Trophoblast cell (in vitro differentiated cells and primary cell): ENCODE data around the gene OR2AG2.

Experiments
- DNase-seq, 2 donors: peaks; one replicate each; pipeline ENCODE4 v3.0.0-alpha.2; 2016
- H2AFZ ChIP-seq: 2 replicates; pipeline ENCODE4 v1.6.1; 2013; ENCODE audit warnings: low read length, moderate library complexity, mild to moderate bottlenecking; ENCODE audit not compliant: insufficient read depth, poor library complexity
- H2AK5ac ChIP-seq: 2 replicates; pipeline ENCODE4 v1.6.1; 2013; ENCODE audit warnings: mild to moderate bottlenecking, low read length
- H2BK120ac ChIP-seq: 2 replicates; pipeline ENCODE4 v1.6.1; 2013; ENCODE audit warnings: low read length, mild to moderate bottlenecking, moderate library complexity; ENCODE audit not compliant: insufficient read depth, poor library complexity
- H2BK12ac ChIP-seq: 2 replicates; pipeline ENCODE4 v1.6.1; 2013; ENCODE audit warnings: mild to moderate bottlenecking, low read length, moderate library complexity
- H2BK5ac ChIP-seq: 2 replicates; pipeline ENCODE4 v1.6.1; 2013; ENCODE audit warnings: low read length, low read depth, moderate library complexity, mild to moderate bottlenecking; ENCODE audit not compliant: poor library complexity
- H3K14ac ChIP-seq: 2 replicates; pipeline ENCODE4 v1.6.1; 2013; ENCODE audit warnings: mild to moderate bottlenecking, low read length
- H3K18ac ChIP-seq: 2 replicates; pipeline ENCODE4 v1.6.1; 2013; ENCODE audit warnings: mild to moderate bottlenecking, low read length
- H3K23ac ChIP-seq: 2 replicates; pipeline ENCODE4 v1.6.1; 2013; ENCODE audit warnings: low read length
- H3K27ac ChIP-seq: 2 replicates; pipeline ENCODE4 v1.5.1; 2013; ENCODE audit warnings: low read depth, mild to moderate bottlenecking, inconsistent platforms, low read length, moderate library complexity
- H3K27me3 ChIP-seq: 2 replicates; pipeline ENCODE4 v1.6.1; 2013; ENCODE audit warnings: inconsistent platforms, mild to moderate bottlenecking, low read length, moderate library complexity; ENCODE audit not compliant: insufficient read depth
- H3K36me3 ChIP-seq, 2 experiments: 1 replicate in 1 of 2; 2 replicates in 1 of 2; pipeline ENCODE4 v1.6.1; 2013; ENCODE audit warnings: low read length in 2 of 2, mild to moderate bottlenecking in 2 of 2, moderate library complexity in 1 of 2; ENCODE audit not compliant: insufficient read depth in 2 of 2, control insufficient read depth in 1 of 2
- H3K4ac ChIP-seq: 2 replicates; pipeline ENCODE4 v1.6.1; 2013; ENCODE audit warnings: low read depth, mild to moderate bottlenecking, low read length, moderate library complexity
- H3K4me1 ChIP-seq, 2 experiments: 1 replicate in 1 of 2; 2 replicates in 1 of 2; pipeline ENCODE4 v1.6.1; 2013; ENCODE audit warnings: low read length in 2 of 2, mild to moderate bottlenecking in 2 of 2, moderate library complexity in 1 of 2; ENCODE audit not compliant: insufficient read depth in 2 of 2, control insufficient read depth in 1 of 2
- H3K4me2 ChIP-seq: 2 replicates; pipeline ENCODE4 v1.6.1; 2013; ENCODE audit warnings: inconsistent platforms, mild to moderate bottlenecking, low read length, moderate library complexity
- H3K4me3 ChIP-seq: 2 replicates; pipeline ENCODE4 v1.5.1; 2013; ENCODE audit warnings: mild to moderate bottlenecking, low read depth, low read length, inconsistent platforms
- H3K79me1 ChIP-seq: one replicate; pipeline ENCODE4 v1.6.1; 2013; ENCODE audit warnings: low read length
- H3K79me2 ChIP-seq: 2 replicates; pipeline ENCODE4 v1.6.1; 2013; ENCODE audit warnings: low read length, mild to moderate bottlenecking; ENCODE audit not compliant: control insufficient read depth, insufficient read depth, poor library complexity
- H3K9ac ChIP-seq: 2 replicates; pipeline ENCODE4 v1.6.1; 2013; ENCODE audit warnings: mild to moderate bottlenecking, low read length
- H3K9me3 ChIP-seq: 2 replicates; pipeline ENCODE4 v1.6.1; 2013; ENCODE audit warnings: low read depth, mild to moderate bottlenecking, control low read depth, inconsistent platforms, low read length; ENCODE audit not compliant: insufficient read depth
- H4K12ac ChIP-seq: 2 replicates; pipeline ENCODE4 v1.6.1; 2013; ENCODE audit warnings: low read depth, mild to moderate bottlenecking, low read length, moderate library complexity
- H4K8ac ChIP-seq: 2 replicates; pipeline ENCODE4 v1.6.1; 2013; ENCODE audit warnings: low read depth, mild to moderate bottlenecking, low read length, moderate library complexity
- H4K91ac ChIP-seq: one replicate; pipeline ENCODE4 v1.6.1; 2013; ENCODE audit warnings: low read depth, mild to moderate bottlenecking, low read length, moderate library complexity
- WGBS: extraction: QIAGEN DNeasy Blood & Tissue Kit; methylation state at CpG from one replicate; pipeline ENCODE4 v1.1.7; 2013; ENCODE audit warnings: missing lambda C conversion rate; ENCODE audit not compliant: insufficient read length, insufficient coverage; ENCODE audit errors: extremely low coverage; 5-methylcytosine and 5-hydroxymethylcytosine counted together

The OR2AG2 gene

GRCh38 chr11:6735306-6735705 is 36.5 kb downstream of the OR2AG2 start:
- H2AFZ ChIP-seq = no peak overlapping the region
- no peaks in the 10 kb centered on the region for H3K27me3 ChIP-seq
- H3K4me2 ChIP-seq = no peak overlapping the region
- H3K4me3 ChIP-seq = no peak overlapping the region
- no peak overlapping the region for H3K27ac ChIP-seq
- H3K23ac ChIP-seq = no peak overlapping the region
- H3K9me3 ChIP-seq = no peaks in the 10 kb centered on the region
- H3K9ac ChIP-seq = no peak overlapping the region
- H3K4me1 ChIP-seq = no peaks in the 10 kb centered on the region
- no peak overlapping the region for H3K4ac ChIP-seq
- H3K14ac ChIP-seq = no peak overlapping the region
- no peak for DNase-seq
- H3K79me1 ChIP-seq = no peaks in the 10 kb centered on the region
- WGBS = no CpG with 5 or more reads among the region's 3 CpGs
- H4K12ac ChIP-seq = no peak overlapping the region
- no peak overlapping the region for H3K18ac ChIP-seq
- no peak overlapping the region for H2AK5ac ChIP-seq
- no peak overlapping the region for H2BK120ac ChIP-seq
- no peak overlapping the region for H4K8ac ChIP-seq
- H2BK5ac ChIP-seq = no peak overlapping the region
- H2BK12ac ChIP-seq = no peak overlapping the region
- H4K91ac ChIP-seq = no peak overlapping the region
- H3K36me3 ChIP-seq = no peaks in the 10 kb centered on the region
- H3K79me2 ChIP-seq = no peaks in the 10 kb centered on the region

- H2BK5ac ChIP-seq = no peak overlapping the region
- H3K79me1 ChIP-seq = no peaks in the 10 kb centered on the region
- no peak overlapping the region for H2BK12ac ChIP-seq
- H4K8ac ChIP-seq = no peak overlapping the region
- H3K14ac ChIP-seq = no peak overlapping the region
- H2BK120ac ChIP-seq = no peak overlapping the region
- H3K18ac ChIP-seq = no peak overlapping the region
- H3K27ac ChIP-seq = no peak overlapping the region
- H3K27me3 ChIP-seq = no peaks in the 10 kb centered on the region
- H3K4me3 ChIP-seq = no peak overlapping the region
- H4K91ac ChIP-seq = no peak overlapping the region
- no peak overlapping the region for H3K4ac ChIP-seq
- DNase-seq = no peak
- WGBS = no CpG with 5 or more reads among the region's 3 CpGs
- H3K9me3 ChIP-seq = no peaks in the 10 kb centered on the region
- H2AFZ ChIP-seq = no peak overlapping the region
- no peaks in the 10 kb centered on the region for H3K79me2 ChIP-seq
- no peaks in the 10 kb centered on the region for H3K4me1 ChIP-seq
- H3K4me2 ChIP-seq = no peak overlapping the region
- no peak overlapping the region for H4K12ac ChIP-seq
- H3K23ac ChIP-seq = no peak overlapping the region
- H2AK5ac ChIP-seq = no peak overlapping the region
- no peaks in the 10 kb centered on the region for H3K36me3 ChIP-seq
- H3K9ac ChIP-seq = no peak overlapping the region
Measured at GRCh38 chr11:6734616-6735015, 37.2 kb downstream of the OR2AG2 start.

DNA sequence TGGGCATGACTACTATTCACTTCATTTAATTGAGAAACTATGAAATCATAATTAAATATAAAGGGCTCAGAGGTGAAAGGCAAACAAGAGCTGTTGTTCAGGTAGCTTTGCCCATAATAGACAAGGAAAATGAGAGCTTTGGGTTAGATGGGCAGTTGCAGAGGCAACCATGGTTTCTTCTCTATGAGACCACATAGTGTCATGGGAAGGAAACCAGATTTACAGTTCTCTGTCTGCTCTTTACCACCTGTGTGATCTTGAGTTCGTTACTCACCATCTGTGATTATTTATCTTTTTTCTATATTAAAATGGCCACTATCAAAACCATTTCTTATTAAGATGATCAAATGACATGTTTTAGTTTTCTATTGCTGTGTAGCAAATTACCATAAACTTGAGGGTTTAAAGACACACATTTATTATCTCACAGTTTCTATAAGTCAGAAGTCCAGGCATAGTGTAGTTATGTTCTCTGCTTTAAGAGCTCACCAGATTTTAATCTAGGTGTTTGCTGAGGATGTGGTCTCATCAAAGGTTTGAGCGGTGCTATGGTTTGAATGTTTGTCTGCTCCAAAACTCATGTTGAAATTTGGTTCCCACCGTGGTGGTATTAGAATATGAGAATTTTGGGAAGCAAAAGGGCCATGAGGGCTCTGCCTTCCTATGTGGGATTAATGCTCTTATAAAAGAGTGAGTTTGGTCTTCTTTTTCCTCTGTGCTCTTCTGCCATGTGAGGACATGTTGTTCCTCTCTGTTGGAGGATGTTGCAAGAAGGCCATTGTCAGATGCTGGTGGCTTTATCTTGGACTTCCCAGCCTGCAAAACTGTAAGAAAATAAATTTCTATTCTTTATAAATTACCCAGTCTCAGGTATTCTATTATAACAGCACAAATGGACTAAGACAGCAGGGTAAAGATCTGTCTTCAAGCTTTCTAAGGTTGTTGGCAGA is 38.2 kb downstream of the OR2AG2 start:
- no peak overlapping the region for H2AK5ac ChIP-seq
- H3K9me3 ChIP-seq = no peaks in the 10 kb centered on the region
- H2BK12ac ChIP-seq = no peak overlapping the region
- no peak overlapping the region for H3K23ac ChIP-seq
- no peak overlapping the region for H2AFZ ChIP-seq
- H3K36me3 ChIP-seq = no peaks in the 10 kb centered on the region
- H3K9ac ChIP-seq = no peak overlapping the region
- no peak overlapping the region for H2BK5ac ChIP-seq
- no peak overlapping the region for H3K14ac ChIP-seq
- WGBS = no CpG with 5 or more reads among the region's 3 CpGs
- H4K8ac ChIP-seq = no peak overlapping the region
- DNase-seq = no peak
- H4K12ac ChIP-seq = no peak overlapping the region
- no peak overlapping the region for H3K4ac ChIP-seq
- no peaks in the 10 kb centered on the region for H3K4me1 ChIP-seq
- H3K27ac ChIP-seq = no peak overlapping the region
- H3K18ac ChIP-seq = no peak overlapping the region
- H3K4me3 ChIP-seq = no peak overlapping the region
- H3K27me3 ChIP-seq = no peaks in the 10 kb centered on the region
- no peaks in the 10 kb centered on the region for H3K79me2 ChIP-seq
- no peak overlapping the region for H2BK120ac ChIP-seq
- H3K79me1 ChIP-seq = no peaks in the 10 kb centered on the region
- peak overlapping the region; percentile 19 for H3K4me2 ChIP-seq
- H4K91ac ChIP-seq = no peak overlapping the region

DNA sequence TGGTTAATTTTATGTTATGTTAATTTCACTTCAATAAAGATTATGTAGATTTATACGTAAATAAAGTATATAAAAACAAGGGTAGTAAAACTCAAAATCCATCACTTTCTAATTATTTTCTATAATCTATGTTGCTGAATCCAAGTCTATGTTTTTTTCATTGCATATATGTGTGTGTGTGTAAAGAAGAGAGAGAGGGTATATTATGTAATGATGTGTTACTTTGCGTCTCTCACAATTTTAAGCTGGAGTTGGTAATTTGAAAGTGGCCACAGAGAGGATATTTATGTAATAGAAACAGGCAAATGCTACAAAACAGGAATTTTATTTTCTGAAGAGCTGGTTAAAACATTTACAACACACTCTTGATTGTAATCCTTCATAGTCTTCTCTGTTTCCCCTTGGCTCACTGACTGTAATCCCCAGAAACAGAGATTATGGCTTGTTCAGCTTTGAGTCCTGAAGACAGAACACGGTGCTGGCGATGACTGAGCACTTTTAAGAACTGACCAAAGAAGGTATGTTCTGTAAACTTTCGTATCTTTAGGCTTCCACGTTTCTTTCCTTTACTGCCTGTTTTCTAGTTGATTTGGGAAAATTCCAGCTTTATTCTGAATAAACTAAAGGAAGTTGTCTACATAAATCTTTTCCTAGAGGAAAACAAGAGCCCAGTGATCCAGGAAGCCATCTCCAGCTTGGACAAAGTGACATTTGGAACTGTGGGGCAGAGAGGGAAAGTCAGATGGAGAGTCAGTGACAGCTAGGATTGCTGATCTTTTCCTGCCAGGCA is 43.6 kb downstream of the OR2AG2 start:
- Histone ChIP-seq H4K91ac (no peak overlapping the region), H3K18ac (no peak overlapping the region)
- WGBS = no CpG with 5 or more reads among the region's 6 CpGs

More for the DNA sequence above, 43.6 kb downstream of the OR2AG2 start:
- Histone ChIP-seq H4K8ac (no peak overlapping the region), H4K12ac (no peak overlapping the region), H3K23ac (no peak overlapping the region), H2BK12ac (no peak overlapping the region), H3K79me2 (no peaks in the 10 kb centered on the region), H3K4me1 (no peaks in the 10 kb centered on the region), H3K14ac (no peak overlapping the region), H3K27ac (no peak overlapping the region), H3K9me3 (no peaks in the 10 kb centered on the region), H3K79me1 (no peaks in the 10 kb centered on the region), H2BK5ac (no peak overlapping the region), H3K4me2 (no peak overlapping the region), H2AFZ (no peak overlapping the region), H3K9ac (no peak overlapping the region), H2BK120ac (no peak overlapping the region), H3K4me3 (no peak overlapping the region), H3K4ac (no peak overlapping the region), H3K27me3 (no peaks in the 10 kb centered on the region), H3K36me3 (no peaks in the 10 kb centered on the region), H2AK5ac (no peak overlapping the region)
- no peak for DNase-seq
